Activated CD4-positive, alpha-beta T cell treated with anti-CD3 and anti-CD28 coated beads for 48 hours (primary cell): ENCODE measurements around the gene LRMDA.

Experiments used
- DNase-seq: peaks from one replicate; pipeline ENCODE4 v3.0.0-alpha.2; 2020

Gene LRMDA

DNA sequence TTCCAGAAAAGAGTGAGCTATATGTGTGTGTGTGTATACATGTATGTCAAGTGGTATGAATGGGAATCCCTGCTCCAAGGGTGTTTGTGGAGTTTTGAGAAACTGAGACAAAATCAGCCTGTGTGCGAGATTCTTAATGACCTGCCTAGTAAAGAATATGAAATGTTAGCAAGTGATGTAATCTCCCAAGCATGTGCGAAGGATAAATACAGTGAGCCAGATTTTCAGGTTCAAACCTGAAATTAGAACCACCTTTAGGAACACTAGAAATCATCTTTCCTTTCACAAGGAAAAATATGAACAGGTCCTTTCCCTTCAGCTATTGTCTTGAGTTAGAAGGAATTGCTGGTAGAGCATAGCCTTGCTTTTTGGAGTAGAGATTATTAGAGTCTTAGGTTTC lies 457.6 kb downstream of the LRMDA start:
- DNase-seq: no peak

DNA sequence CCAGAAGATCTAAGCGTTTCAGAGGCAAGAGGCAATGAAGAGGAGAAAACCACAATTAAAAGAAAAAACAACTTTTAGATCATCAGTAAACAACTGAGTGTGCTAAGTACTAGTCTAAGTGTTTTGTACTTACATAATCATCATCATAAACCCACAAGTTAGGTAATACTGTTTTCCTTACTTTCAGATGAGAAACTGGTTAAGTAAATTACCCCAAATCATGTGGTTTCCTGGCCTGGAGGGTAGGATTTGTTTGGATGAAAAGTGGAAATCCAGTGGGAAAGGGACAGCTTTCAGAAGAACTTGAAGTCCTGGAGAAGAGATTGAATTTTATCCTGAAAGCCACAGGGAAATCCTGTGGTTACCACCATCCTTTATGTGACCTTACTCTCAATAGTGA lies 463.3 kb downstream of the LRMDA start:
- DNase-seq: no peak

DNA sequence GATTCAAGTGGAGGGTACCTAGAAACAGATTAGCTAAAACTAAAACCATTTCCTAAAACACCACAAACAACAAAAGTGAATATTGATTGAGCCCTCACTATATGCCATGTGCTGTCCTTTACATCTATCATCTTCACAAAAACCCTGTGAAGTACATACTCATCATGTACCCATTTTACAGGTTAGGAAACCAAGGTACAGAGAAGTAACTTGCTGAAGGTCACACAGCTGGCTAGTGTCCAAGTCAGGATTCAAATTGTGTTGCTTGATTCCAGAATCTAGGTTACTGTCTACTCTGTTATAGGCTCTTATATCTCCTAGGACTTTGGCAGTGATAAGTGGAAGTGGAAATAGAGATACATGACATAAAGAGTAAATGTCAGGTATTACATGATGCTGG lies 463.8 kb downstream of the LRMDA start:
- DNase-seq: no peak

DNA sequence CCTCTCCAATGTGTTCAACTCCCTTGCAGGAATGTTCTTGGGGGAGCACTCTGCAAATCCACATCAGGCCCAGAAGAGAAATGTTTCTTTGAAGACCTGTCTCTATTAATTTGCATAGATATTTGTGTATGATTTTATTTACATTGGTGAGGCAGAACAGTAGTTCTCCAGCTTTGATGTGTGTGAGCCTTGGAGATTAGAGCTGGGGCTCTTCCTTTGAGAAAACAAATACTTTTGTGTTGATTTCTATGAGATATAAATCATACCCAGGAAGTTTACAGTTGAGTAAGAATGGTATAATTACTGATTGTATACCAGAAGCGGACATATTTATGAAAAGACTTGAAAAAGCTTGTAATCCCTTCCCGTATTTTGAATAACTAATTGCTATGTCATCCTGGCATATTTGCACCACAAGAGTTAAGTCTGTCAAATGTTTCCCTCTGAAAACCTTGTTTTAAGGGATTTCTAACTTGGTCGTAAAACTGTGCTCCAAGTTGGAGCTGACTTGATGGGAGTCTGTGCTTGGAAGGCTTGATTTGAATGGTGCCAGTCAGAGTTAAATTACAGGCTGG lies 468.5 kb downstream of the LRMDA start:
- DNase-seq: no peak

DNA sequence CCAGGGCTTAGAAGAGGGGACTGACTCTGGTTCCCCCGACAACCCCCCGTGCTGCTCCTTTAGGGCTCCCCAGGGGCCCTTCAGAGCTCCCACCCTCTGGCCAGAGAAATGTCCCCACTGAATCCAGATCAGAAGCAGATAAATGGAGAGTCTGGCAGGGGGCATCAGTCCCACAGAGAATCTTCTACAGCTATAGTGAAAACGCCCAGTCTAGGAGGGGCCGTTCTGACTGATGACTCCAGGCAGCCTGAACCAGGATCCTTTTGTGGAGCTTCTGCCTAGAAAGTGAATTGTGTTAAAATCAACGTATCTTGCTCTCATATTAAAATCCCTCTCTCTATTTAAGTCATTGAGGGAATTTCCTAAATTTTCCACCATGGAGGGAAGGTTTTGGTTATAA lies 471.4 kb downstream of the LRMDA start:
- DNase-seq: no peak

DNA sequence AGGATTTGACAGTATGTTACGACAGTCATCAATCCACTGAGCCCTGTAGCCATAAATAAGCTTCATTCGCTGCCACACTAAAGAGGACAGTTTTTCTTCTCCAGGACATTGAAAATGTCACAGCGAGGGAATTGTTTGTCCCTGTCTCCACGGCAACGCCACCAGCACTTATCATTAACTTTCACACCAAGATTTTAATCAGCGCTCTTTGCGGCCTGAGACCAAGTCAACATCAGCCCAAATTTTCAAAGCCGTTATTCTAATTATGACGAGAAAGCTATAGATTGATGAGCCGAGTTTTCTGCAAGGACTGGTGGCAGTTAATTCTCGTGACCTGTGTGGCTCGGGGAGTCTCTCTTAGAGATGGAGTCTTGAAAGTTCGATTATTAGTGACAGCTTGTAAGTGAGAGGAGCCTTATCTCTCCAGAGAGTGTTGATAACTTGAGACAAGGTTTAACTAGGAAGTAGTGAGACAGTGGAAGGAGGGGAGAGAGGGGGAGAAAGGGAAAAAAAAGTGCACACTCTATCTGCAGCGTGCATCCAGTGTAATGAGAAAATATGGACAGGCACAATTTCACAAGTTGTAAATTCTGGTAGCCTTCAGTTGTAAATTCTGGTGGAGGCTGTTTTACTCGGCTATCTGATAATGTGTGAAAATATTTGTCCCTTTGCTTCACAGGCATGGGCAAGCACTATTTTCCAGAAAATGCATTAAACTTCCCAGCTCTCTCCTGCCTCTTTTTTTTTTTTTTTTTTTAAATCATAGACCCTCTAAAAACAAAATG lies 473.3 kb downstream of the LRMDA start:
- DNase-seq: no peak

DNA sequence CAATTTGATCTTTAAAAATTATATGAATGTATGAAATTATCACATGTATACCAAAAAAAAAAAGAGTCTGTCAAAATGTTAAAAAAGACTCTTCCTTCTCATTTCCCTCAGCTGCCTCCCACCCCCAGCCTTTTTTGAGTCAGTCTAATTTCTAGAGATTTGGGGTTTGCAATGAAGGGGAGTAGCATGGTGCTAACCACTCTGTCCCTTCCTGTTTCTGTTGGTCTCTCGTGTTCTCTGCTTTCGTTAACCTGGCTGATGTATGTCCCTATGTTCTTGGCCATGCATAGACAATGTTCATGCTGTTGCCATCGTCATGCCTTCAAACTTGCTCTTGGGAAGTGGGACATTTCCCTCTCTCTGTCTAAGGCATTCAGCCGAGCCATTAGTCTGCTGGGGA lies 474.1 kb downstream of the LRMDA start:
- no peak for DNase-seq

DNA sequence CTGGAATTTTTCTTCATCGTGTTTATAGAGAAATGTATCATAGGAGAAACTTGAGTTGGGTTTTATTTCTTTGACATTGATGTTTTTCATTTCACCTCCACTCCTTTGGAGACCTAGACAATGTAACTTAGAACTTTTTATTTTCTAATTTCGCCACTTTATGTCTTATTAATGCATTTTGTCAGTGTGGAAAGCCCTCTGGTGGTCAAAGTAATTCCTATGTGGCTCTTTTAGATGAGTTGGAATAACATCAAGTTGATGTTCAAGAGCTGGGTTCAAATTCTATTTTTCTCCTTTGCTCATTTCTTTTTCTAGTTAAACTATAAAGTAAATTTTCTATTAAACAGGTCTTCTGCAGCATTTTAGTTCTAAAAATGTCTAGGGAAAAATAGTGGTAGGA lies 478.6 kb downstream of the LRMDA start:
- no peak for DNase-seq

DNA sequence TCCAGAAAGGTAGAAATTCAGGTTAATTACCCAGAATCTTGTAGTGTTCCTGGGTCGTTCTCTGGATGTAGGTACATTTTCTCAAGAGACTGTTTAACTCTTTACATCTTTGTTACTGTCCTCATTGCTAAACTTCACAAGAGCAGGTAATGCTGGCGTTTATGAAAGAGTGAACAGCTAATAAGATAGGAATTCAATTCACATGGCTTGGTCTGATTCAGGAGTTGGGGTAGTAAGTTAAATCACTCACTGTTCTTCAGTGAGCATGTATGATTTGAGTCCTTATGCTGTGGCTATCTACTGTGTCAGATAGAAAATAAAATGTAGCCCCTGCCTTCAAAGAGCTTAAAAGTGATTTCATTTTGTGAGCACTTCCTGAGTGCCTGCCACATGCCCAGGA lies 480.0 kb downstream of the LRMDA start:
- no peak for DNase-seq

DNA sequence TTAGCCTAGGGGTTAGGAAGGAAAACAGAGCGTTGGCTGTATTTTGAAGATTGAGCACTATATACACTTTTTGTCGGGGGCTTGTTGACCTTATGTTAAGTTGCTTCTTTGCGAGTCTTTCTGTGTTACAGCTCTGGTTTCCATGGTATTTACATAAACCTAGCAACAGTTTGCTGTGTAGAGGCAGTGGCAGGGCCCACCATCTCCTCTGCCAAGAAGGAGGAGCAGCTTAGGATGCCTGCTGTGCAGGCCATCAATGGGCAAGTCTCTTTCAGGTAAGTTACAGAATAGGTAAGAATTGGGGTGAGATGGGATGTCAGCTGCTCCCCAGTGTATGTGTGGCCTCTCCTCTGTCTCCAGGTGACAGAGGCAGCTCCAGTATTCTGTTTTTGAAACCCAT lies 485.5 kb downstream of the LRMDA start:
- DNase-seq: no peak

DNA sequence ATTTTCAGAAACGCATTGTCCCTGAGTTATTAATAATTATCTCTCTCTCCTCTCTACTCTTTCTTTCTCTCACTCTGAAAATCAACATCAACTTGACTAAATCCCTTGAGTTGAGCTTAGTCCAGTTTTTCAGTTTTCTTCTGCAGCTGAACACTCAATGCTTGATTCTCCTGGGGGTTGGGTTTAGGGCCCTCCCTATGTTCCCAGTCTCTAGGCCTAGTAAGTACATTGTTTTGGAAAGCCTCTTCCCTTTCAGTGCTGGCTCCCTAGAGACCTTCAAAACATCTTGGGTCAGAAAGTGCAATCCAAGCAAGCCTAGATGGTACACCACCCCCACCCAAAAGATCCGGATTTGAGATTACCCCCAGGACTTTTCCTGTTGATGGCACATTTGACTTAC lies 488.5 kb downstream of the LRMDA start:
- DNase-seq: no peak

DNA sequence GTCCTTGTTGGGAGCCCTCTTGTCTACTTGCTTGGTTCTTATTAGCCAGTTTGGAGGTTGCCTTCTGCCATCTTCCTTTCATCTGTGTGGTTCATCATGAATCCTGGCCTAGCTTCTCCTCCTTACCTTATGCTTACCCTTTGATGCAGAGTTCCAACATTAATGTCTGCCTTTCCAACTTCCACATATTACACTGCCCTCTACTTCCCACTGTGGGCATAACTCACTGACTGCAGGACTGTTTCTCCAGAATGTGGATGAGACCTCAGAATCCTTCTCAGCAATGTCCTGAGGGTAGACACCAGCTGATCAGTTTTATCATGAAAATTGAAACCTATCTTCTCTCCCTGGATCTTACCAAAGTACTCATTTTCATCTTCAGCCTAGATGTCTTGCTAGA lies 491.0 kb downstream of the LRMDA start:
- DNase-seq: no peak

DNA sequence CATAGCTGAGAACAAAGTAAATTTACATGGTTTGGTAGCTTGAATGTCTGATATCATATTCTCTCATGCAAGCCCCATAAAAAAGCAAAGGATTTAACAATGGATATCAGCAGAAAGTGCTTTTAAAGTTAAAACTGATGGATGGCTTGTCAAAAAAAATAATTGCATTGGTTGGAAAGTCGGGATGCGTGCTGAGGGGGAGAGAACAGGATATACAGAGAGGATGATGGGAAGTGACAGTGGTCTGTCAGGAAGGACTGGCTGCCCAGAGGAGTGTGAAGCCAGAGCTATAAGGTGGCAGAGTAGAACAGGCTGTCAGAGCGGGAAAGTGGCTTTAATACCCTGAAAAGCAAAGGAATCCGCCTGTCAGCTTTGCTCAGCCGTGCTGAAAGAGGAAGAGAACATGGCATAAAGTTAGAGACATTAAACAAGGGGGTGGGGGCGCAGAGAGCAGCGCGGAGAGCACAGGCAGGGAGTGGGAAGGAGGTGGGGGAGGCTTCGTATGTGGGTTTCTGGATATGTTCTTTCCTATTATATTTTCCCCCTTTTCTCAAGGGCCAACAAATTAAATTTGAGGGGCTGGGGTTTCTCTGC lies 493.0 kb downstream of the LRMDA start:
- no peak for DNase-seq

DNA sequence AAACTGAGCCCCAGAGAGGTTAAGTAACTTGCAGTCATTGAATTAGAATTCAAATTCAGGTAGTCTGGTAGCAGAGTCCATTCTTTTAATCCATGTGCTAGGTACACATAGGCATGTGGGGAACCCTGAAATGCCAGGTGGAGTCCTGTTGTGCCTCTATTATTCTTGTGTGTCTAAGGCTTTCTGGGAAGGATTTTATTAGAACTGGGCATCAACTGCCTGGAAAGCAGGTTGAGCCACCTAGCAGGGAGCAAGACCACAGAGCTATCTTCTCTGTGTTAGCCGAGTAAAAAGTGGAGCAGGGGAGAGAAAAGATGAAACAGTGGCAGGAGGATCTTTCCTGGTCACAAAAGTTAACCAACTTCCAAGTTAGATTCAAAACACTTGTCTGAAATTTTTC lies 494.6 kb downstream of the LRMDA start:
- no peak for DNase-seq

DNA sequence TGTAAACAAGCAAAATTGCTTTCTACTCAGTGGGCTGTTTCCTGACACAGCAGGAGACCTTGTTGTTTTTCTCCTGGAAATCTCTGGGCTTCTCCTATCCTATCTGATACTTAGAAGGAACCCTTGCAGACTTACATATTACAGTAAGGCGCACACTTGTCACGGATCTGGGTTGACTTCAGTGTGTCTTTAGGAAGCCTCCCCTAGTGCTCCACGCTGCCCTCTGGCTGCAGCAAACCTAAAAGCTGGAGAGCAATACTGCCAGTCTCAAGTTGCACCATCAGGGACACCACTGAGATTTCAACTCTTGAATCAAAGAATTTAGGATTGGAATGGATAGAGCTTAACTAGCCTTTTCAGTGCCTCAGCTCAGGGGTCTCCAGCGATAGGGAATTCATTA lies 495.3 kb downstream of the LRMDA start:
- DNase-seq: no peak

DNA sequence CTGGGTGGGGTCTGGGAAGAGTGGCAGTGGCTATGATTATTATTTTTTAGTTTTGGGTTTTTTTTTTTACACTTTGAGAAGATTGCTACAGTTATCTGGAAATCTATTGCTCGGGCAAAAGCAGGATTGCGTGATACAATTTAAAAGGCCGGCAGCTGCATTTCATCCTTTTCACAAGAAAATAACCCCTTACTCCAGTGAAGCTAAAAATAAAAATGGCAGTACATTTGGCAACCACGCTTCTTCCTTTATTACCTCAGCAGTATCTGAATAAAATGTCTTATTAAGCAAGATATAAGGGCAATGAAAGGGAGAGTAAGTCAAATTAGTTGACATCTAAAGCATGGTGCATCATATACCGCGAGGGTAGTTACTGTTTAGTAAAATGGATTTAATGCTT lies 496.8 kb downstream of the LRMDA start:
- no peak for DNase-seq

DNA sequence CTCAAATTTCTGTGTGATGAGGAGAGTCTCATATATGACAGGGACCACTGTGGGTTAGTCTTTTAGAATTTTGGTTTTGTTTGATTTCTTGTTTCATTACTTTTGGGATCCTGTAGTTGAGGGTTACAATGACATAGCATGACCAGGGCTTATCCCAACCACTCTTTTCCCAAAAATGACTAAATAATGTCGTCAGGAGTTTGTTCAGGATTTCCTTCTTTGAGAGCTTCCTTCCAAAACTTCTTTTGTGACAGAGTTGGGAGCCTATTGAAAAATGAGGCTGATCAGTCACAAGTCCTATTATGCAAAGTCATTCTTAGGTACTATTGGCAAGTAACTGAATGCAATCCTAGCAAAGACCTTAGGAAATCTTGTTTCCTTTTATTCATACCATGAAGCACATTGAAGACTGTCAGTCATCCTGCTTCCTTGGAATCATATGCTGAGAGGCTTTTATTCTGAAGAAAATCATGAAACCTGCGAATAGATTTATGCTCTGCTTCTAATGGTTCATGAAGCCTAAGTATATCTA lies 498.3 kb downstream of the LRMDA start:
- DNase-seq: no peak

DNA sequence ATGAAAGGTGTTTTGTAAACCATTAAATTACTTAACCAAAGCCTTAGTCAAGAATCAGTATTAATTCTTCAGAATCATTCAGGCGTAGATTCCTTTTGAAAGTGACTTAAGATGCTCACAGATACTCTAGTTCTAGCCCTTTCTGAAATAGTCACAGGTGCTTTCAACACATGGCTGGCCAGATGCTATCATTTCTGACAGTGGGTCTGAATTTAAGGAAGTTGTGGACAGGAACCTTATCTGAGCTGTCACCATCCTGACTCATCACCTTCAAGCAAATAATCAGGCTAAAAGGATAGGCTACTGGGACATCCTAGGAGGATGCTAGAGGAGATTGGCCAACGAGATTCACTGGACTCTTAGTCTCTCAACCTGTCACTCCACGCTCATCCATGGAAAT lies 501.5 kb downstream of the LRMDA start:
- no peak for DNase-seq

DNA sequence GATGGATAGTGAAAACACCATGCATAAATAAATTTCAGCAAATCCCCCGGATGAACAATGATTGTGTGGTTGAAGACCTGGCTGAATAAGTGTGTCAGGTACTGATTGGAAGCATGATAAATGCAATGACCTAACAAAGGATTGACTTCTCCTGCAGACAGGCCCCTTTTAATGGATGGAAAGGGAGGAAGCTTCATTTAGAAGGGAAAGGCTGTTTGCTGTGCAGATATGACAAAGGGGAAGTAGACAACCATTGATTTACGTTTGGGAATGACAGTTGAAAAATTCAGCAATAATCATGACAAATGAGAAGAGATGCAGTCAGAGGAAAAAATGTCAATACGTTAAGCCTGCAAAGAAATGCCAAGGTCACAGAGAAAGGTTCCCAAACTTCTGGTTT lies 503.8 kb downstream of the LRMDA start:
- DNase-seq: no peak

DNA sequence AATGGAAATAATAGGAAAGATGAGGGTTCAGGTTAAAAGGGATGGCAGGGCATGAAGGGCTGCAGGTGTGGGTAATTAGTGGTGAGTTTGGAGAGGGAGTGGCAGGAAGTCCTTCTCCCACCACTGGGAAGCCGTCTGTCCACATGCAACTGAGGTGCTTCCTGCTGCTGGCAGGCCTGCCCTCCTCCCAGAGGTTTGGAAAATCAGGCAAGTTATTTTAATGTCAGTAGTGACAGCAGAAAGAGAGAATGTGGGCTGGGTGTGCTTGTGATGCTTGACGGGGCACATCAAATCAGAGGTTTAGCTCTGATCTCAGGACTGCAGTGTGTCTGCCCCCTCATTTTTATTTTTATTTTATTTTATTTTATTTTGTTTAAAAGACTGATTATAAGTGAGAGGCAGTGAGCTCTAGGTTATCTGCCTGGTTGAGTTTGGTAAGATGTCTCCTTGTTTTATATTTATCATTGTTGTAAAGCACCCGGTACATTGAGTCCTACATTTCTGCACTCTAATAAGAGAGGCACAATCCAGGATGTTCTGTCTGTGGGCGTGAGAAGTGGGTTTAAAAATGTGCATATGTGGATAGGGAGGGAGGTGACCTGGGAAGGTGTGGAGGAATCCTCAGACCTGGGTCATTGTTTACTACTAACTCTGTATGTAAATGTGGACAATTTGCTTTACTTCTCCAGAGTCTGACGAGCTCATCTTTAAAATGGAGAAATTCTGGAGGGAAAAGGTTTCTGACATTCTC lies 504.4 kb downstream of the LRMDA start:
- DNase-seq: no peak

DNA sequence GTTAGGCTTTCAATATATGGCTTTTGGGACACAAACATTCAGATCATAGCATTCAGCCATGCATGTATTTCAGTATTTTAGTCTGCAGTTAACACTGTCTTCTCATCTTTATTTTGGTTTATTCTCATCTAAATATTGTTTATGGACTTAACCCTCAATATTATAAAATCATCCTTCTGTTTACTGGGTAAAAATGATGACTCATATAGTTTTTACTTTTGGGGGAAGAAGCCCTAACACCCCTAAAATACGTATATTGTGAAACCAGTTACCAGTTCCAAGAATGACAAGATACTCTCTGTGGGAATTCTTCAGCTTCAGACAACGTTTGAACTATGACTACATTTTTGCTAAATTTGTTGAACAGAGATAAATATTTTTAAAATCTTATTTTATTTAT lies 505.4 kb downstream of the LRMDA start:
- DNase-seq: no peak

DNA sequence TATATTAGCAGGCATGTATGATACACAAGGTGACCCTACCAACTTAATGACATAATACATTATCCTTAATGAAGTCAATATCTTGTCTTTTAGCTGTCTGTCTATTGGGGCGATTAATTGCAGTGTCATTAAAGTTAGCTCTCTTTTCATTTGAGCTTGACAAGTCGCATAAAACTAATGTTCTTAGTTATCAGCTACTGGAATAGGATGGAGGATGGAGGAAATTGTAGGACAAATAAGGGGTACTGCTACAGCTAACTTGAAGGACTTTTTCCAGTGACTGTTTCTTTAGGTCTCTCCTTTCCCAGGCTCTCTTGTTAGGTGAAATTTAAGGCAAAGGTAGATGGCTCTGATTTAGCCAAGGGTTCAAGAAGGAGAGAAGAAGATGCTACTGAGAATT lies 506.4 kb downstream of the LRMDA start:
- DNase-seq: no peak

DNA sequence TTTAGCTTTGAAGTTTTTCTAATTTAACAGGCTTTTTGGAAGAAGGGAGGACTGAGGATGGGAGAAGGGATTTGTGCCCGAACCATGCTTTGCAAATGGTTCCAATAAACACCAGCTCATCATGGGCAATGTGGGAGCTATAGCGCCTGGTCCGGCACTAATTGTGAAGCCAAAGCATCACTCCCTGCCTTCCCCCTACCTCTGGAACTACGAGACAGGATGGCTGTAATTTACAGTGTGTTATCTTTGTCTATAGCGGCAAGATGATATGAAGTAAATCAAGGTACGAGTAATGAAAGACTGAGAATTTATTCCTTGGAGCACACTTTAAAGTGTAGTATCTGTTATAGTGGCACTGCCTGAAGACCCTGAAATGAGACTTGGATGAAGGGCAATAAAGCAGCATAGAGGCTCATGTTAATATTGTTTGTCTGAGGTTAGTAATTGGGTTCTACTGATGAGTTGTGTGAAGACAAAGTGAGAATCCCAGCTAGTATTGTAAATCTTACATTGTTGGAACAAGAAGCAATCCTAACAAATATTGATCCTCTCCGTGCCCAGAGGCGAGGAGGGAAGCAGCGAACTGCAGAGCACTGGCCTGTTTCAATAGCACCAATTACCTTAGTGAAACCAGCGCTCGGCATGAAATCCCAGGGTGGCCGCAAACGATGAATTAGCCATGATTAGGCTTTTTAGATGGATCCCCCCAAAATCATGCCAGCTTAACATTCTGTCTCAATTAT lies 507.1 kb downstream of the LRMDA start:
- DNase-seq: no peak
